Measurements from ENCODE around the gene CDKL4. TPM values are rescaled to one million over a fixed set of nuclear protein-coding genes. Genes with fewer than 3 reads are reported as not detected.

The CDKL4 gene
- total and polyA plus RNA-seq, 8 donors: 0.14 to 0.79 (median 0.25) TPM; not detected in 1

DNA sequence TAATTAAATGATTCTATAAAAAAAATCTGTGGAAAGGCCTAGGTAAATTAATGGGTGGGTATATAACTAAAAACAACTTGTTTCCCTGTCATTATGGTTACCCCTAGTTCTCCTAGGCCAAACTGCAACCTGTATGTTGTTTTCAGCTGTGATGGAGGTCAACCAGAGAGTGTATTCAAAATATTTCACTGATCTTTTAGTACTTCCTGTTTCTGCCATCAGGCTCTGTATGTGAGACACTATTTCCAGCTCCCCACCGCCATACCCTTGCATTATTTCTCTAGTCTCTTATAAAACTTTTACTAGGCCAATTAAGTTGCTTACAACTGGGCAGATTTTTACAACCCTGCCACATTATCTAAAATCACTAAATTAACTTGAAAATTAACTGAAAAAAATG lies 21.0 kb upstream of the CDKL4 start:
- WGBS, 2 donors: 97 to 100% methylated on average over 1 of the region's 1 CpG
- Histone ChIP-seq H3K27me3 (no peaks in the 10 kb centered on the region), H3K27ac (no peak overlapping the region), H3K9me3 (no peaks in the 10 kb centered on the region), H3K4me3 (no peak overlapping the region), H3K4me1 (no peaks in the 10 kb centered on the region), H3K36me3 (peaks cover 0 to 3% (median under 1%) of the 10 kb centered on the region in 3 donors)
- TF ChIP-seq, protein P1, sequence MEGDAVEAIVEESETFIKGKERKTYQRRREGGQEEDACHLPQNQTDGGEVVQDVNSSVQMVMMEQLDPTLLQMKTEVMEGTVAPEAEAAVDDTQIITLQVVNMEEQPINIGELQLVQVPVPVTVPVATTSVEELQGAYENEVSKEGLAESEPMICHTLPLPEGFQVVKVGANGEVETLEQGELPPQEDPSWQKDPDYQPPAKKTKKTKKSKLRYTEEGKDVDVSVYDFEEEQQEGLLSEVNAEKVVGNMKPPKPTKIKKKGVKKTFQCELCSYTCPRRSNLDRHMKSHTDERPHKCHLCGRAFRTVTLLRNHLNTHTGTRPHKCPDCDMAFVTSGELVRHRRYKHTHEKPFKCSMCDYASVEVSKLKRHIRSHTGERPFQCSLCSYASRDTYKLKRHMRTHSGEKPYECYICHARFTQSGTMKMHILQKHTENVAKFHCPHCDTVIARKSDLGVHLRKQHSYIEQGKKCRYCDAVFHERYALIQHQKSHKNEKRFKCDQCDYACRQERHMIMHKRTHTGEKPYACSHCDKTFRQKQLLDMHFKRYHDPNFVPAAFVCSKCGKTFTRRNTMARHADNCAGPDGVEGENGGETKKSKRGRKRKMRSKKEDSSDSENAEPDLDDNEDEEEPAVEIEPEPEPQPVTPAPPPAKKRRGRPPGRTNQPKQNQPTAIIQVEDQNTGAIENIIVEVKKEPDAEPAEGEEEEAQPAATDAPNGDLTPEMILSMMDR (IDR thresholded peaks at IDR 0.05): no peak
- no peak for DNase-seq
- FAIRE-seq: no peak
- intact Hi-C loops (cut with DNase I): no loop called here
- ATAC-seq: no peak

DNA sequence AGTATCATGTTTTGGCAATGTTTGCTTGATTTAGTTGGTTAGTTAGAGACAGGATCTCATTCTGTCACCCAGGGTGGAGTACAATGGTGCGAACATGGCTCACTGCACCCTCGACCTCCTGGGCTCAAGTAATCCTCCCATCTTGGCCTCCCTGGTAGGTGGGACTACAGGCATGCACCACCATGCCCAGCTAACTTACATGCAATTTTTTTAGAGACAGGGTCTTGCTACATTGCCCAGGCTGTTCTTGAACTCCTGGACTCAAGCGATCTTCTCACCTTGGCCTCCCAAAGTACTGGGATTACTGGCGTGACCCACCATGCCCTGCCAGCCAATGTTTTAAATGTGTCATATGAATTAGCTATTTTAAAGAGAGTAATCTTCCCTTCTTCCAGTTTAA lies 16.3 kb upstream of the CDKL4 start:
- Histone ChIP-seq H3K36me3 (peaks cover 0 to 9% (median 3%) of the 10 kb centered on the region in 3 donors), H3K27ac (no peak overlapping the region), H3K9me3 (no peaks in the 10 kb centered on the region), H3K4me3 (no peak overlapping the region), H3K27me3 (no peaks in the 10 kb centered on the region), H3K4me1 (no peaks in the 10 kb centered on the region)
- 93 to 97% methylated on average over 4 of the region's 4 CpGs for WGBS, 2 donors
- no peak for FAIRE-seq
- no peak for DNase-seq
- TF ChIP-seq, protein P1 (IDR thresholded peaks at IDR 0.05): no peak
- intact Hi-C loops (cut with DNase I): no loop called here
- no peak for ATAC-seq

DNA sequence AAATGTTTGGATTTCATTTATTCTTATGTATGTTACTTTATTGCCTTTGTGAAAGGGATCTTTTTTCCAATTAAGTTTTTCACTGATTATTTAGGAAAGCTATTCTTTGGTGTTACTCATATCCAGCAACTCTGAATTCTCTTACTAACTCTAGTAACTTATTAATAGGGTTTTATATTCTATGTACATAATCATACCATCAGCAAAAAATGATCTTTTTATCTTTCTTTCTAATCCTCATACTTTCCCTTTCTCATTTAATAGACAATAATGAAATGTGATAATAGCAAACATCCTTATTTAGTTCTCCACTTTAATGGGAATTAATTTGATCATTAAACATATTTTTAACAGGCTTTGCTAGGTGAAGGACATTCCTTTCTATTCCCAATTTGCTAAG lies 12.3 kb upstream of the CDKL4 start:
- no peak for DNase-seq
- Histone ChIP-seq H3K27ac (no peak overlapping the region), H3K36me3 (peaks cover 0 to 28% (median 13%) of the 10 kb centered on the region in 3 donors), H3K27me3 (no peaks in the 10 kb centered on the region), H3K4me3 (no peak overlapping the region), H3K4me1 (no peaks in the 10 kb centered on the region), H3K9me3 (no peaks in the 10 kb centered on the region)
- TF ChIP-seq, protein P1 (IDR thresholded peaks at IDR 0.05): no peak
- intact Hi-C loops (cut with DNase I): no loop called here
- no peak for FAIRE-seq
- ATAC-seq: no peak

DNA sequence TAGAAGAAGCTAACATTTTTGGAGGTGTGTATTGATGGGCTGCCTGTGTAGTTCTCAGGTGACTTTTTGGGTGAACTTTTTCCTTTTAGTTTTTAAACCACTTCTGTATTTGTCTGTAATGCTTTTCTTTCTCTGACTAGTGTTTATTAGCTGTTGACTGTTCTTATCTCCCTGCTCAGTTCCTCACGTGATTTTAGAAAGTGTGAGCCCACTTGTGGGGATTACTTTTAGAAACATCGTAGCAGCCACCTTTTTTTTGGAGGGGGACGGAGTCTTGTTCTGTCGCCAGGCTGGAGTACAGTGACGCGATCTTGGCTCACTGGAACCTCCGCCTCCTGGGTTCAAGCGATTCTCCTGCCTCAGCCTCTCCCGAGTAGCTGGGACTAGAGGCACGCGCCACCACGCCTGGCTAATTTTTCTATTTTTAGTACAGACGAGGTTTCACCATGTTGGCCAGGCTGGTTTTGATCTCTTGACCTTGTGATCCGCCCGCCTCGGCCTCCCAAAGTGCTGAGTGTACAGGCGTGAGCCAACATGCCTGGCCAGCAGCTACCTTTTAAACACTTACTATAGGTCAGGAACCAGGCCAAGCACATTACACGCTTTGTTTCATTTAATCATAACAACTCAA lies 9.2 kb upstream of the CDKL4 start:
- Histone ChIP-seq H3K36me3 (peaks cover 0 to 28% (median 10%) of the 10 kb centered on the region in 3 donors), H3K9me3 (no peaks in the 10 kb centered on the region), H3K27me3 (no peaks in the 10 kb centered on the region), H3K27ac (no peak overlapping the region), H3K4me3 (no peak overlapping the region), H3K4me1 (no peaks in the 10 kb centered on the region)
- FAIRE-seq (no peak), ATAC-seq (no peak), DNase-seq (no peak)
- WGBS, 2 donors: 92 to 93% methylated on average over 18 of the region's 18 CpGs
- intact Hi-C loops (cut with DNase I): no loop called here
- TF ChIP-seq, protein P1 (IDR thresholded peaks at IDR 0.05): no peak

DNA sequence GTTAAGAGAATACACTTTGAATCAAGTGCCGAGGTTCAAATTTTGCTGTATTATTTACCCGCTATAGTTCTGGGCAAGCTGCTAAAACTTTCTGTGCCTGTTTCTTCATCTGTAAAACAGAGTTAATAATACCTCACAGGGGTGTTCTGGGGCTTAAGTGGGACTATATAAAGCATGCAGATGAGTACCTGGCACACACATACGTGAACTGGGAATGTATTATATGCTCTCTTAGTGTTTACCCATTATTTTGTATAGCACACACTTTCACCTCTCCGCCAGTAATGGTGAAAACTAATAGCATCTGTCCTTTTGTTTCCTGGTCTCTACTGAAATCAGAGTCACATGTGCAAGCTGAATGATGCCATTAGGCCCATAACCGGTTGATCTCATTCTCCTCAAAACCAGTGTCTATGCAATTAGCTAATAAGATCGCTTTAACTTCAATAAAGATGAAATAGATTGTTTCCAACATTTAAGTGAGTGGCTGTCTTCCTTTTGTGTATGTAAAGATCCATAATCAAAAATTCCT lies 3.8 kb upstream of the CDKL4 start:
- peaks cover 0 to 14% (median 8%) of the 10 kb centered on the region in 3 donors for H3K36me3 ChIP-seq
- 77 to 88% methylated on average over 6 of the region's 6 CpGs for WGBS, 2 donors

More for the DNA sequence above, 3.8 kb upstream of the CDKL4 start:
- FAIRE-seq: no peak
- H3K27ac ChIP-seq: no peak overlapping the region
- ATAC-seq: no peak
- H3K4me3 ChIP-seq: no peak overlapping the region
- H3K4me1 ChIP-seq: no peaks in the 10 kb centered on the region
- TF ChIP-seq, protein P1 (IDR thresholded peaks at IDR 0.05): no peak
- H3K9me3 ChIP-seq: no peaks in the 10 kb centered on the region
- intact Hi-C loops (cut with DNase I): no loop called here
- H3K27me3 ChIP-seq: no peaks in the 10 kb centered on the region
- no peak for DNase-seq

All from pancreas (tissue), 10 donors.